ENCODE data around the gene PPP1CC. TPM values are rescaled to one million over a fixed set of nuclear protein-coding genes. Genes with fewer than 3 reads are reported as not detected.

The PPP1CC gene
- total and polyA plus RNA-seq, 2 of the 4 experiments (the other 2 are of a cell fraction) = 71.0 to 126 TPM

- no peak overlapping the region for H3K23ac ChIP-seq (ENCODE audit: low read depth, low read length)
- H4K5ac ChIP-seq (ENCODE audit: low read depth, low read length) = no peak overlapping the region
- ChIA-PET CTCF (interaction anchor here (0.6 kb wide), 1 partner anchor 14 kb away, joined by 3 read pairs; no protein-coding TSS in a partner anchor), POLR2A (ENCODE audit: unreplicated experiment) (no interaction called here)
- no peak overlapping the region for H3K14ac ChIP-seq (replicated peaks; ENCODE audit: low read depth, low read length)
- H3K4me3 ChIP-seq (ENCODE audit: insufficient read depth, low read depth, low read length) = no peak overlapping the region
- intact Hi-C loops (cut with micrococcal nuclease) = no loop called here
- no peak overlapping the region for H2BK5ac ChIP-seq (ENCODE audit: low read depth, low read length, poor library complexity, severe bottlenecking)
- in situ Hi-C loops (cut with MboI; ENCODE audit: low sequenced_read_pairs) = no loop called here
- peaks cover 5% of the 10 kb centered on the region for H3K27me3 ChIP-seq (ENCODE audit: control insufficient read depth, insufficient read depth, low read length)
- BruUV-seq (replicated peaks) = no TSS peak
- H3K4ac ChIP-seq (ENCODE audit: low read depth, low read length) = no peak overlapping the region
- no peak overlapping the region for H4K91ac ChIP-seq (ENCODE audit: insufficient read depth, low read depth, low read length)
- no peaks in the 10 kb centered on the region for H3K4me1 ChIP-seq (ENCODE audit: control insufficient read depth, insufficient read depth, low read length)
- no peak overlapping the region for H4K8ac ChIP-seq (ENCODE audit: low read depth in 2 of 2, low read length in 2 of 2)
- H4K20me1 ChIP-seq (ENCODE audit: insufficient read depth, low read length) = no peaks in the 10 kb centered on the region
- H3K4me2 ChIP-seq (ENCODE audit: low read depth, low read length) = no peak overlapping the region
- H3K18ac ChIP-seq (ENCODE audit: low read depth, low read length) = no peak overlapping the region
- H2AK5ac ChIP-seq (ENCODE audit: low read depth, low read length) = no peak overlapping the region
- ATAC-seq (ENCODE audit: low read depth) (no peak), DNase-seq (no peak)
- no peaks in the 10 kb centered on the region for H3K9me3 ChIP-seq (ENCODE audit: control insufficient read depth, insufficient read depth, low read length)
- no peak for TF ChIP-seq SMC3 (IDR thresholded peaks at IDR 0.05; ENCODE audit: low read depth, low read length)
- no peak for TF ChIP-seq RAD21 (IDR thresholded peaks at IDR 0.05; ENCODE audit: low read length)
- TF ChIP-seq RCOR1 (IDR thresholded peaks at IDR 0.05; ENCODE audit: insufficient replicate concordance, low read length) = no peak
- TF ChIP-seq BHLHE40 (IDR thresholded peaks at IDR 0.05; ENCODE audit: low read depth, low read length) = no peak
- TF ChIP-seq MAZ (IDR thresholded peaks at IDR 0.05; ENCODE audit: borderline replicate concordance, low read depth, low read length) = no peak
- no peak for TF ChIP-seq MAFK (IDR thresholded peaks at IDR 0.05; ENCODE audit: low read depth, low read length)
- no peak for TF ChIP-seq CHD1 (IDR thresholded peaks at IDR 0.05; ENCODE audit: low read depth, low read length)
- TF ChIP-seq FOS (IDR thresholded peaks at IDR 0.05; ENCODE audit: low read depth, low read length) = no peak
- no peak for TF ChIP-seq ELK1 (IDR thresholded peaks at IDR 0.05; ENCODE audit: borderline replicate concordance, low read depth, low read length)
- TF ChIP-seq POLR2A (IDR thresholded peaks at IDR 0.05; ENCODE audit: low read depth, low read length) = no peak
- TF ChIP-seq USF2 (IDR thresholded peaks at IDR 0.05; ENCODE audit: low read depth, low read length) = no peak
- no peak for TF ChIP-seq RFX5 (IDR thresholded peaks at IDR 0.05; ENCODE audit: low read depth, low read length)
- no peak for TF ChIP-seq CTCF (conservative IDR thresholded peaks at IDR 0.05; ENCODE audit: low read depth, low read length)
- TF ChIP-seq NFE2L2 (IDR thresholded peaks at IDR 0.05; ENCODE audit: low read depth, low read length) = no peak
- no peak for TF ChIP-seq CEBPB (IDR thresholded peaks at IDR 0.05; ENCODE audit: low read depth, low read length)
- H3K36me3 ChIP-seq (ENCODE audit: control insufficient read depth, insufficient read depth, low read length) = no peaks in the 10 kb centered on the region
- no peaks in the 10 kb centered on the region for H3K79me1 ChIP-seq (ENCODE audit: low read depth in 1 of 2, low read length in 2 of 2)
- WGBS, 2 experiments (ENCODE audit: extremely low coverage in 2 of 2, insufficient read length in 1 of 2) = no CpG with 5 or more reads among the region's 4 CpGs
- no peak overlapping the region for H2AK9ac ChIP-seq (replicated peaks; ENCODE audit: low read depth, low read length, poor library complexity)
- no peak overlapping the region for H2BK20ac ChIP-seq (ENCODE audit: low read depth, low read length)
- no peak overlapping the region for H2AFZ ChIP-seq (replicated peaks; ENCODE audit: low read length, poor library complexity)
- H2BK120ac ChIP-seq (ENCODE audit: low read depth, low read length) = no peak overlapping the region
- H3K56ac ChIP-seq (ENCODE audit: extremely low read depth, insufficient read depth, low read length) = no peak overlapping the region
- no peaks in the 10 kb centered on the region for H3K9me1 ChIP-seq (ENCODE audit: insufficient read depth, low read length)
- dilution Hi-C loops (cut with HindIII; ENCODE audit: low sequenced_read_pairs, unreplicated experiment) = no loop called here
- H2BK15ac ChIP-seq (ENCODE audit: low read depth, low read length) = no peak overlapping the region
- no peak overlapping the region for H3K9ac ChIP-seq (ENCODE audit: low read depth, low read length)
- H3K27ac ChIP-seq (ENCODE audit: insufficient read depth, low read length) = no peak overlapping the region
Observed at GRCh38 chr12:110776410-110776809, 33.7 kb upstream of the PPP1CC start.
